ENCODE results near the gene TBC1D10B.
"Not testable (repeated sequence)": the region's sequence is repeated elsewhere in the genome, so short reads cannot be mapped to it uniquely, and the experiment has no call there.

The TBC1D10B gene

DNA sequence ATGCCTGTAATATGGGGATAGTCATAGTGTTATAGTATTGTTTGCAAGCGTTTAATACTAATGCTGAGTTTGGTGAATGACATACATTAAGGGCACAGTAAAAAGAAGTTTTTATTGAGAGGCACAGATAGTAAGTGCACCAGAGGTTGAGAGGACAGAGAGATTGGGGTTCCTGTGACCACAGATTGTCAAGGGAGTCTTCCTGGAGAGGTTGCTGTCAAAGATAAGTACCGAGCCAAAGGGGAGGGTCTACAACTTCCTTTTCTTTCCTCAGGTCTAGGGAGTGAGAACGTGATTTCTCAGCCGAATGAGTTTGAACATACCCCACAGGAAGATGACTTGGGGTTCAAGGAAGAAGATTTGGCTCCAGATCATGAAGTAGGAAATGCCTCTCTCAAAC is 26.8 kb upstream of the TBC1D10B start:
- DNase-seq: no peak

DNA sequence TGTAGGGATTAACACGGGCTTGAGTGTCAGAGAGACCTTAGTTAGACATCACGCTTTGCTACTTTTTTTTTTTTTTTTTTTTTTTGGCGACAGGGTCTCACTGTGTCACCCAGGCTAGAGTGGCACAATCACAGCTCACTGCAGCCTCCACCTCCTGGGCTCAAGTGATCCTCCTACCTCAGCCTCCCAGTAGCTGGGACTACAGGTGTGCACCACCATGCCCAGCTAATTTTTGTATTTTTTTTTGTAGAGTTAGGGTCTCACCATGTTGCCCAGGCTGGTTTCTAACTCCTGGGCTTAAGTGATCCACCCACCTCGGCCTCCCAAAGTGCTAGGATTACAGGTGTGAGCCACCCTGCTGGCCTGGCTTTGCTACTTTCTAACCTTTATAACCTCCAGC is 26.3 kb upstream of the TBC1D10B start:
- not testable (repeated sequence) for DNase-seq

GRCh38 chr16:30395992-30396585 is 25.8 kb upstream of the TBC1D10B start:
- DNase-seq: no peak

DNA sequence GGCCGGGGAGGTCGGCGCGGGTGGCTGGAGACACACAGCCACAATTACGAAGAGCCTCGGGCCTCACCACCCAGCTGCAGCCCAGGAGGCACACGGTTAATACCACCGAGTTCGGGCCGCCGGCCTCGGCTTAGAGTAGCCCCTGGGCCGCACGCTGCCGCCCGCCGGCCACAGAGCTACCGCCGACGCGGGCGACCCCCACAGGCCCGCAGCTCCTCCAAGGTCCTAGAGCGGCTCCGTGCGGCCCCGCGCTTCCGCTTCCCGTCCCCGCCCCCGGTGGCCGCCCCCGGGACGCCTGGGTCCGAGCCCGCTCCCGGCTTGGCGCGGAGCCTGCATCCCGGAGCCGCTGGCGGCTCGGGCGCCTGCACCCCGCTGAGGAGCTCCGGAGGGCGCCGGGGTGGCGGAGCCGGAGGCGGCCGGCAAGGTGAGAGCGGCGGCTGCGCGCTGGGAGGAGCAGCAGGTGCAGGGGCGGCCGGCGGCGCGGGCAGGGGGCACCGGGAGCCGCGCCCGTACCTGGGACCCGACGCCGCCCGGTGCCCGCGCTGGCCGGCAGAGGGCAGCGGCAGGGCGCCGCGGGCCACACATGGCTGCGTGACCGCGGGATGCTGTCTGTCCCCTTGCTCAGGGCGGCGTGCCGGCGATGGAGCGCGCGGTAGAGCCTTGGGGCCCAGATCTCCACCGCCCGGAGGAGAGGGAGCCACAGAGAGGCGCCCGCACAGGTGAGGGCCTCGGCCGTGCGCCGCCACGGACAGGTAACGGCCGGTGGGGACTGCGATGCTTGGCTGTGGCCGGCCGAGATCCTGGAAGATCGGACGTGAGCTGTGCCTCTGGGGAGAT is 25.1 kb upstream of the TBC1D10B start, which contains the start of gene ZNF48:
ZNF48 (plus strand) TSS at position 266 of the 837 bp plus-strand sequence; CDS start at position 641, 375 bp downstream.
- peak; percentile 51 to 65 for DNase-seq

GRCh38 chr16:30394592-30395154 is 24.4 kb upstream of the TBC1D10B start:
- DNase-seq: no peak

DNA sequence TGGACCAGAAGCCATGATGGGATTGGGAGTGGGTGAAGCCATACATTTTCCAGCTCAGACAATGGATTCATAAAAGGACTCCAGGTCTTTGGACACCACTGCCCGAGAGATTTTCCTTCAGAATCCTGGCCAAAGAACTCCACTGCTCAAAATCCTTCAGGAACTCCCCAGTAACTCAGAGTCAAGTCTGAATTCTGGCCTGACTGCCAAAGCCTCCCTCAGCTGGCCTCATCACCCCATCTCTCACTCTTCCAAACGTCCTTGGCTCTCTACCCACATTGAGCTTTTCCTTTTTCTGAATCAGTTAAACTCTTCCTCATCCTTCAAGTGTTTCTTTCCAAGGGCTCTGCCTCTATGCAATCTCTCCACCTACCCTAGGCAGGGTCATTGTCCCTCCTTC is 13.2 kb upstream of the TBC1D10B start:
- DNase-seq: no peak

DNA sequence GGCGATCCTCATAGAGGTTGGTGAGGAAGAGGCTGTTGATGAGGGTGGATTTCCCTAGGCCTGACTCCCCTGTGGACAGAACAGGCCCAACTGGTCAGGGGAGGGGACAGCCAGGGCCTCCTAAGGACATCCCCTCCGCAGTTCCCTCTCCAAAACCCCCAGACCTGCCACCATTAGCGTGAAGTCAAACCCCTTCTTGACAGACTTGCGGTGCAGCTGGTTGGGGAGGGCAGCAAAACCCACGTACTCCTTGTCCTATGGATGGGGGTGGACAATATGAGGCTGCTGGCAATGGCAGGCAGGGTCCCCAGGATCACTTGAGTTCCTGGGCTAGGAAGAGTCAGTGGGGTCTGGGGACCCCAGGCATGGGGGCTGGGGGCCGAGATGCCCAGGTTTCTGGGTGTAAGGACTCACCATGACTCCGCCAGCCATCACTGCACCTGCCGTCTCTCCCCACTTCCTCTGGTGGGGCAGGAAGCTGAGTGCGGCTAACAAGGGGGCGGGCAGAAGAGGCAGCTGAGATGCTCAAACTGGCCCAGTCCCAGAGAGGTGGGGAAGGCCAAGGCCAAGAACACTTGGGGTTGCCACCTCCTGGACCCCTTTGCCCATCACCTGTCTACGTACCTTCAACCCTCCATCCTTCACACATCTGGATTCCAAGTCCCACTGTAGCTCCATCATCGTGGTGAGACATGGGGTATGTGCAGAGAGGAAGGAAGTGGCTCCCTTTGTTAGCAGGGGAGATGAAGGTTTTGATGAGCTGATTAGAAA is 12.0 kb upstream of the TBC1D10B start, which contains the start of gene SEPTIN1:
SEPTIN1 (minus strand) TSS at position 451 of the 771 bp plus-strand sequence; CDS start at position 432, 19 bp downstream.
- DNase-seq: no peak

- DNase-seq: no peak
Measured at GRCh38 chr16:30381291-30382041, 11.2 kb upstream of the TBC1D10B start.

DNA sequence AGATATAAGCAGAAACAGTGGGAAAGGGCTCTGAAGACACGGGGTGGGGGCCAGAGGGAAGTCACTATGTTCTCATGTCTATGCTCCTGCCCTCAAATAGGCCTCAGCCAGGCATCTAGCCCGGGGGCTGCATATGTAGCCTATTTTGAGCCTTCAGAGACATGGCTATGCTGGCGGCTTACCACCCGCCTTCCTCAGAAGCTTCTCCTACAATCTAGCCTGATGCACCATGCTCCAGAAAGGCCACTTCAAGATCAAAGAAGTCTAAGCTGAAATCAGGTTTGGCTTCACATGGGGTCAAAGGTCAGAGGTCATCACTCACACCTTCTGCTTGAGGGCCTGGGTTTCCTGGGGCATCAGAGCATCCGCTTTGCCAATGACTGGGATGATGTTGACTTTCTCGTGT is 10.5 kb upstream of the TBC1D10B start:
- DNase-seq: no peak

DNA sequence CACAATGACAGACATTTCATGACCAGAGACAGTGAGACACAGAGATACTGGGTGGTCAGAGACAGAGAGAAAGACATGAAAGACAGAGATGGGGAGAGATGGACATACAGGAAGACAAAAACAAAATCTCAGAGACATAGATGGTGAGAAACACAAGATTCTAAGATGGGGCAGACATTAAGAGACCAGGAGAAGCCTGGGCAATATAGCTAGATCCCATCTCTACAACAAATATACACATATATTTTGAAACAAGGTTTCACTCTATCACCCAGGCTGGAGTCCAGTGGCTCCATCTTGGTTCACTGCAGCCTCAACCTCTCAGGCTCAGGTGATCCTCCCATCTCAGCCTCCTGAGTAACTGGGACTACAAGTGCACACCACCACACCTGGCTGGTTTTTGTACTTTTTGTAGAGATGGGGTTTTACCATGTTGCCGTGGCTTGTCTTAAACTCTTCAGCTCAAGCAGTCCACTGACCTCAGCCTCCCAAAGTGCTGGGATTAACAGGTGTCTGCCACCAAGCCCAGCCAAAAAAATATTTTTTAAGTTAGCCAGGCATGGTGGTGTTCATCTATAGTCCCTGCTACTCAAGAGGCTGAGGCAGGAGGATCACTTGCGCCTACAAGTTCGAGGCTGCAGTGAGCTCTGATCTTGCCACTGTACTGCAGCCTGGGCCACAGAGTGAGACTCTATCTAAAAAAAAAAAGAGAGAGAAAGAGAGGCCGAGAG is 9.9 kb upstream of the TBC1D10B start:
- DNase-seq: no peak

GRCh38 chr16:30379158-30379783 is 9.0 kb upstream of the TBC1D10B start:
- no peak for DNase-seq

GRCh38 chr16:30378236-30379157 is 8.2 kb upstream of the TBC1D10B start:
- peak; percentile 91 for DNase-seq

DNA sequence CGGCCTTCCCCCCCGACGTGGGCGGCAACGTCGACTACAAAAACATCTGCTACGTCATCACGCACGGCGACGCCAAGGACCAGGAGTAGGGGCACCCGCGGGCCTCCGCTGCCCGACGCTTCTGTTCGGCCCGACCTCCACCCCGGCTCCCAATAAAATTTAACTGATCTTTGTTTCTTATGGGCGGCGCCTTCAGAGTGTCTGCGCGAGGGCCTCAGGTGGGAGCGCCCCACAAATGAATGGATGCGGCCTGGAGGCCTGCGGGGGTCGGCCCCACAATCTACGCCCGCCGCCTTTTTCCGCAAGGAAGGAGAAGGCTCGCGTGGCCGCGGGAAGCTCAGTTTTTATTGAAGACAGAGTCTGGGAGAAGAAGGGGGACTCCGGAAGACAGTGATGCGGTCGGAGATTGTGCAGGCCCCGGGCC is 7.5 kb upstream of the TBC1D10B start:
- DNase-seq: peak in 1 of 2 experiments; percentile 75

GRCh38 chr16:30377050-30377811 is 6.9 kb upstream of the TBC1D10B start:
- peak; percentile 65 to 80 for DNase-seq

GRCh38 chr16:30376461-30376902 is 6.2 kb upstream of the TBC1D10B start:
- DNase-seq: no peak

- no peak for DNase-seq
Measured at GRCh38 chr16:30375864-30376263, 5.6 kb upstream of the TBC1D10B start.

DNA sequence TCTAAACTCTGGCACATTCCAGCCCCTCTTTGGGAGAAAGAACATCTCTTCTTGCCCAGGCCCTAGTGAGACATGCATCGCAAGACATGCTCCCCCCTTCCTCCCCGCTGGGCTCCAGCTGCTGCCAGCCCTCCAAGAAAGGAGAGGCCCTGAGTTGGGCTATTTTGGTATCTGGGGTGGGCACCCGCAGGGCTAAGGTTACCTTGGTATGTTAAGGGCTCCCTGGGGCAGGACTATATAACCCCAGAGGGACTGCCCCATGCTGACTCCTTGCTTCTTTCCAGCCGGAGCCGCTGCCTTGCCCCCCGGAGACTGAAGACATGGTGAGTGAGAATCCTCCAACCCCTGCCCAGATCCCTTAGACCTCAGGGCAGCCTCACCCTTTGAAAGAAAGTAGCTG is 4.2 kb upstream of the TBC1D10B start, which contains the start of gene MYL11:
MYL11 (plus strand) TSS at position 265 of the 400 bp plus-strand sequence; CDS start at position 321, 56 bp downstream.
- no peak for DNase-seq

DNA sequence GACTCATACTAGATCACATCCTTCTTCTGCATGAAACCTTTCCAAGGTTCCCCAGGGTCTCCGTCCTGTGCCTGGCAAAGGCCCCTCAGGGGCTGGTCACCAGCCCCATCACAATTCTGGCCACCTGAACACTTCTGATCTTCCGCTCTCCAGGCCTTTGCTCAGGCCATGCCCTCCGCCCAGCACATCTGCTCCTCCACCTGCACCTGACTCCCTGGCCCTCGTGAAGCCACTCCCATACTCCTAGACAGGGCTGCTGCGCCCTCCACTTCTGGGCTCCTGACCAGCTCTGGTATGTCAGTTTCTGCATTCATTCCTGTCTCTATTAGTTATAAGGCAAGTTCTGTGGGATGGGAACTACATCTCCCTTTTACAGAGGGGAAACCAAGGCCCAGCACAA is 2.4 kb upstream of the TBC1D10B start:
- DNase-seq: no peak

All from AML-193 (cell line).